Measurements from ENCODE around the gene CYP2W1.

Gene CYP2W1

DNA sequence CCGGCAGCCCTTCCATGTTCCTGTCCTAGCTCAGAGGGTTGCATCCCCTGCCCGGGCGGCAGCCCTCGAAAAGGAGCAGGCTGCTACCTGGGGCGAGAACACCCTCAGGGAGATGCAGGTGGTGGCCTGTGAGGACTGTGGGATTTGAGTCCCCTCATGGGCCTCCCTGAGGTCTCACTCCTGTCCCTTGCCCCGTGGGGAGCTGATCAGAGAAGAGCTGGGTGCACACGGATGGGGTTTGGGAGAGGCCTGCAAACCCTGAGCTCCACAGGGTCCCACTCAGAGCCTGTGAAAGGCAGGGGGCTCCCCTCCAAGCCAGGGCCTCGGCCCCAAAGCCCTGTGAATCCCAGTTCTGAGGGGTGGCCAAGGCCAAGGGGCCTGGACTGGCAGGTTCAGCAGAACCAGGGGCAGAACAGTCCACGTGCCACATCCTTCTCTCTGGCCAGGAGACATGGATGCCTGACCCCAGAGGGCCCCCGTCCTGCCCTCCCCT lies 424 bp upstream of the CYP2W1 start:
- no peak for DNase-seq

DNA sequence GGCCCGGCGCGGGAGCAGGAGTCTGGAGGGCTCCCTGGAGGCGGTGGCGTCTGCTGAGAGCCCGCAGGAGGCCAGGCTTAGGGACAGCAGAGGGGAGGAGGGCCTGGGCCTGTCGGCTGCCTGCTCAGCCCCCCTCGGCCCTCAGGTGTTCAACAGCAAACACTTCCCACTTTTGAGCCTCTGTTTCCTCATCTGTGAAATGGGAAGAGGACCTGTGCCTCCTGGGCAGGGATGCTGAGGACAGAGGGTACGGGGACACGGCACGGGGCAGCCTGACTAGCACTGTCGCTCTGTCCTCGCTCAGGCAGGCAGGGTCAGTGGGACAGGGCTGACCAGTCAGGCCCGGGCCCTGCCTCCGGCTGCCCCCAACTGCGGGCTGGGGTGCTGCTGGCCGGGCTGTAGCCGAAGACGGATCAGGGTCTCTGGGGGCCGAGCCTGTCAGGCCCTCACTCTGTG lies 663 bp downstream of the CYP2W1 start:
- no peak for DNase-seq

DNA sequence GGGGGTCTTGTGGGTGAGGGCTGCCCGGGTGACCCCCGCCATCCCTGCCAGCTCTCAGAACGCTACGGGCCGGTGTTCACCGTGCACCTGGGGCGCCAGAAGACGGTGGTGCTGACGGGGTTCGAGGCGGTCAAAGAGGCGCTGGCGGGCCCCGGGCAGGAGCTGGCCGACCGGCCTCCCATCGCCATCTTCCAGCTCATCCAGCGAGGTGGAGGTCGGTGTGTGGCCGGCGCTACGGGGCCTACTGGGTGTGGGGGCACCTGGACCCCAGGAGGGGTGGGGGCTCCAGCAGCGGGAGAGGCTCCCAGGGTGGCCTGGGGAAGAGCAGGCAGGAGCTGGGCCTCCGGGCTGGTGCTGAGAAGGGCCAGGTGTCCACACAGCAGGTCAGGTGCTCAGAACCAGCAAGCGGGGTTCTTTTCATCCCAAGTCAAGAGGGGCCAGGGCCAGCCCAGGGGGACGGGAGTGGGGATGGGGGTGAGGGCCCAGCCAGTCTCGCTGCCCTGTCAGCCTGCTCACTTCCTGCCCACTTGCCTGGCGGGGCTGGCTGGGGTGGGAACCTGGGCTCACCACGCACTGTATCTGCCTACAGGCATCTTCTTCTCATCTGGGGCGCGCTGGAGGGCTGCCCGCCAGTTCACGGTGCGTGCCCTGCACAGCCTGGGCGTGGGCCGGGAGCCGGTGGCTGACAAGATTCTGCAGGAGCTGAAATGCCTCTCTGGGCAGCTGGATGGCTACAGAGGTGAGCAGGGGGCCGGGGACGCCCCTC lies 1.6 kb downstream of the CYP2W1 start:
- no peak for DNase-seq

DNA sequence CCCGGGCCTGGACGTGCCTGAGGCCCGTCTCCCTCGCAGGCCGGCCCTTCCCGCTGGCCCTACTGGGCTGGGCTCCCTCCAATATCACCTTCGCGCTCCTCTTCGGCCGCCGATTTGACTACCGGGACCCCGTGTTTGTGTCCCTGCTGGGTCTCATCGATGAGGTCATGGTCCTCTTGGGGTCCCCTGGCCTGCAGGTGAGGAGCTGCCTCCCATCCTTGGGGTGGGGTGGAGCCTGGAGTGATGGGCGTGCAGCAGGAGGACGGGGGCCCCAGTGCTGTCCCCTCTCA lies 2.1 kb downstream of the CYP2W1 start:
- no peak for DNase-seq

GRCh38 chr7:985915-986741 lies 3.1 kb downstream of the CYP2W1 start:
- DNase-seq, result no peak

GRCh38 chr7:986766-987751 lies 4.1 kb downstream of the CYP2W1 start:
- DNase-seq, result no peak

GRCh38 chr7:987909-988308 lies 4.9 kb downstream of the CYP2W1 start:
- DNase-seq, result no peak

DNA sequence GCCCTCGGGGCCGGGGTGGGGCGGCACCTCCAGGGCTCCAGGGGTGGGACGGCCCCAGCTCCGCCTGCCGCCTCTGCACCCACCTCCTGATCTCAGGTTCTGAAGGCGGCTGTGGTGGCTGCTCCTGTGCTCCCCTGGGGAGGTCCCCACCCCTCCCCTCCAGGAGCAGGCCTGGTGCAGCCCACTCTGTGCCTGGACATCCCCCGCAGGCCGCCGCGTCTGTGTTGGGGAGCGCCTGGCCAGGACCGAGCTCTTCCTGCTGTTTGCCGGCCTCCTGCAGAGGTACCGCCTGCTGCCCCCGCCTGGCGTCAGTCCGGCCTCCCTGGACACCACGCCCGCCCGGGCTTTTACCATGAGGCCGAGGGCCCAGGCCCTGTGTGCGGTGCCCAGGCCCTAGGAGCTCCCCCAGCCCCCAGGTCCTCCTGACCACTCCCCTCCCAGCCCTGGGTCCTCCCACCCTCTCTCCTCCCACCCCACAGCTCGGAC lies 5.5 kb downstream of the CYP2W1 start:
- DNase-seq, result no peak

GRCh38 chr7:988963-989529 lies 6.1 kb downstream of the CYP2W1 start:
- DNase-seq, result no peak

GRCh38 chr7:990352-990932 lies 7.5 kb downstream of the CYP2W1 start:
- DNase-seq, result no peak

DNA sequence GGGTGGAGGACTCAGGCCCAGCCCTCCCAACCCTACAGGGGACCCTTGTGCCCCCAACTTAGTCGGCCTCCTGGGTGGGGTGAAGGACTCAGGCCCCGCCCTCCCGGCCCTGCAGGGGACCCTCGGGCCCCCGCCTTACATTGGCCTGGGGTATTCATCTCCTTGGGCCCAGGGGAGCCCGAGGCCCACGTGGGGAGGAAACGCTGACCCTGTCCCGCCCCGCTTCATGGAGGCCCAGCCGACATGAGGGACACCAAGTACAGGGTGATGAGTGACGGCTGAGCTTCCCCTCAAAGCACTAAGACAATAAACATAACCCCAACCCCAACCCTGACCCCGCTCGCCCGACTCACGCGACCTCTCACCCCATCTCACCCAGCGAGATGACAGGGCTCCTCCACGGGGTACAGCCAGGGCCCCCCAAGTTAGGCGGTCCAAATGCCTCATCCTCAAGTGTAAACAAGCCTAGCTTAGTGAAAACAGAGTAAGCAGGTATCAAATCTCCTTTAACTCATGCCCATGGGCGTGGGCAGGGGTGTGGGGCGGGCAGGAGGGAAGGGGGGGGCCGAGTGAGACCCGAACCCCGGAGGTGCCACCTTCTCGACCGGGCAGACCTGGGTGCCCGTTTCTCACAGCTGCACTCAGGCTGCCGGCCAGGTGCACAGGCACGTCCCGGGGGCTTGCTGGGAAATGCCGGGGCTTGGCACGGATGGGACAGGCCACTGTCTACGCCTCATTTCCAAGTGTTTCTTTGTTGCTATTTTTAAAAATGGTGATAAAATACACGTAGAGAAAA lies 8.2 kb downstream of the CYP2W1 start:
- no peak for DNase-seq

- DNase-seq, result no peak
Observed at GRCh38 chr7:991729-992656, 9.0 kb downstream of the CYP2W1 start.

- DNase-seq, result peak; percentile 97
Observed at GRCh38 chr7:992709-993607, 10.0 kb downstream of the CYP2W1 start.

DNA sequence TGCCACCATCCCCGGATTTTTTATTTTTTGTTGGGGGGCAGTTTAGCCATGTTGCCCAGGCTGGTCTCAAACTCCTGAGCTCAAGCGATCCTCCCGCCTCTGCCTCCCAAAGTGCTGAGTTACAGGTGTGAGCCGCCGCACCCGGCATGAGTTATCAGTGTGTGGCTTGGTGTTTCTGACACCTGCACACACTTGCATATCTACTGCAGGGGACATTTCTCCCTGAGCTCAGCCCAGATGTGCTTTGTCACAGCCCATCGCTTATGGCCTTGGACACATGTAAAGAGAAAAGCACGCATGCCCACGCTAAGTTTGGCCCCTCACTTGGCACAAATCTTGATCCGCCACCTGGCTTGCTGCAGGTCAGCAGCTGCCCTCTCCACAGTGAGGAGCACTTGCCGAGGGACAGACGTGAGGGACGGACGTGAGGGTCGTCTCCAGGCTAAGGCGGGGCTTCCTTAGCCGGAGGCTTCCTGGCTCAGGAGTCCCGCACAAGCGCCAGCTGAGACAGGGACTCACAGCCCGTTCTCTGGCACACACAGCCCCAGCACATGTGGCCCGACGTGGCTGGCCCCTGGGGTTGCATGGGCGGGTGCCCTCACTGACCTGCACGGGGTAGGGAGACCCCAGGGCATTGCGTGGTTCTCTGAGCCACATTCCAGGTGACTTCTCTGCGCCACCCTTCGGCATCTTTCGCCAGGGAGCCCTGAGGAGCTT lies 11.8 kb downstream of the CYP2W1 start:
- DNase-seq, result no peak

- no peak for DNase-seq
Observed at GRCh38 chr7:995571-995970, 12.6 kb downstream of the CYP2W1 start.

DNA sequence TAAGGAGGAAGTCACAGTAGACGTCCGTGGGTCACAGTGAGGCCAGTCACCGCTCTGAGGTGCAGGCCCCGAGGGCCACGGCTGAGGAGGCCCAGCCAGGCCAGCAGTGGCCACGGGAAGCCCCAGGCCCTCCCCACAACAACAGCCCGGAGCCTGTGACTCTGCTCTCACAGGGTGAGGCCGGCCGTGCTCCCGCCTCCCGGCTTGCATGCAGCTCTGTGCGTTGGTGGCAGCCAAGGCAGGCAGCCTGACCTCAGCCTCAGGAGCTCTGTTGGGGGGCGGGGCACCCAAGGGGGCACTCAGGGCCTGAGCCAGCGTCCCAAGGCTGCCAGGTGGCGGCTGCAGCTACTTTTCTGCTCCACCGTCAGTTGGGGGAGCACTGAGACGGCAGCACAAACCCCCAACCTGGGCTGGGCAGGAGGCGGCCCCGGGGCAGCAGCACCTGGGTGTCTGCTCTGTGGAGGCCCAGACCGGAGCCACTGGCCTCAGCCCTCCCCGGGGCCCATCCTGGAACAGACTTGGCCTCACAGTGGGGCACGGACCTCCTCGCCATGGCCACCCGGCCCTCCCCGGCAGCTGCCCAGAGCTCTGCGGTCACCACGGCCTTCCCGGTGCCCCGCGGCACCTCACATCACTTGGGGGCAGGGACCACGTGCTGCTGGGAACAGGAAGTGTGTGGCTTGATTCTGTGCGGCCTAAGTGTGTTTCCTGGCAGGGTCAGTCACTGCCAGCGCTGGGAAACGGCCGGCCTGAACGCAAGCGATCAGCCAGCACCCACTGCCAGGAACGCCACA lies 13.3 kb downstream of the CYP2W1 start:
- no peak for DNase-seq
